OCI-LY3 (cell line): ENCODE data around the gene FRRS1L.

Experiments
- CTCF ChIP-seq: fragments of 200-600, 300-600 bp; sonication (generic); IDR thresholded peaks from 2 replicates; pipeline ENCODE4 v1.5.1; 2014; ENCODE audit warnings: antibody characterized with exemption, low read length, low read depth
- EZH2phosphoT487 ChIP-seq: fragments of 200-600 bp; shearing (Covaris generic); IDR thresholded peaks from 2 replicates; pipeline ENCODE4 v1.6.1; 2018; ENCODE audit warnings: antibody characterized with exemption, mixed run types, low read depth

- no peak for TF ChIP-seq CTCF
- no peak for TF ChIP-seq EZH2phosphoT487
Measured at GRCh38 chr9:109139851-109140250, 27.2 kb downstream of the FRRS1L start.
